Measurements from ENCODE around the gene PRKCH. TPM values are rescaled to one million over a fixed set of nuclear protein-coding genes. Genes with fewer than 3 reads are reported as not detected.

The PRKCH gene
- total and polyA plus RNA-seq, 2 of the 13 experiments (the other 11 are each of a cell fraction or from before 2014, with no cell fraction given), result 0.48 to 1.3 TPM

GRCh38 chr14:61486930-61487495, 165.6 kb downstream of the PRKCH start:
- H3K4me2 ChIP-seq (ENCODE audit: low read depth, low read length), result no peak overlapping the region
- no peak overlapping the region for H3K27ac ChIP-seq (ENCODE audit: extremely low read length, insufficient read depth, low read length)
- in situ Hi-C loops (cut with HindIII; ENCODE audit: extremely low pct_ligation_motif_present, low pct_unique_long_range_greater_than_20kb), result no loop called here
- ChIA-PET POLR2A (no interaction called here), CTCF (ENCODE audit: low intra/inter-chr PET ratio, low total read pairs) (no interaction called here)
- BruUV-seq (replicated peaks), result no TSS peak
- FAIRE-seq (no peak), DNase-seq (ENCODE audit: low spot score) (no peak), ATAC-seq (no peak)
- no peaks in the 10 kb centered on the region for H4K20me1 ChIP-seq (ENCODE audit: insufficient read depth, low read length)
- peaks cover 37% of the 10 kb centered on the region for H3K4me1 ChIP-seq (ENCODE audit: insufficient read depth, low read length)
- WGBS (ENCODE audit: low lambda C conversion rate), result 83% methylated on average over 5 of the region's 5 CpGs
- intact Hi-C loops (cut with micrococcal nuclease; ENCODE audit: unreplicated experiment), result no loop called here
- no peaks in the 10 kb centered on the region for H3K79me2 ChIP-seq (ENCODE audit: insufficient read depth, low read length)
- no peak overlapping the region for H3K9ac ChIP-seq (ENCODE audit: insufficient read depth, low read depth, low read length)
- H2AFZ ChIP-seq (ENCODE audit: low read length), result no peak overlapping the region
- TF ChIP-seq ZMYM3 (CRISPR knock-in tag; IDR thresholded peaks at IDR 0.05) (no peak), CEBPB (IDR thresholded peaks at IDR 0.05; ENCODE audit: borderline replicate concordance, low read depth, low read length) (no peak)
- TF ChIP-seq, protein P1, sequence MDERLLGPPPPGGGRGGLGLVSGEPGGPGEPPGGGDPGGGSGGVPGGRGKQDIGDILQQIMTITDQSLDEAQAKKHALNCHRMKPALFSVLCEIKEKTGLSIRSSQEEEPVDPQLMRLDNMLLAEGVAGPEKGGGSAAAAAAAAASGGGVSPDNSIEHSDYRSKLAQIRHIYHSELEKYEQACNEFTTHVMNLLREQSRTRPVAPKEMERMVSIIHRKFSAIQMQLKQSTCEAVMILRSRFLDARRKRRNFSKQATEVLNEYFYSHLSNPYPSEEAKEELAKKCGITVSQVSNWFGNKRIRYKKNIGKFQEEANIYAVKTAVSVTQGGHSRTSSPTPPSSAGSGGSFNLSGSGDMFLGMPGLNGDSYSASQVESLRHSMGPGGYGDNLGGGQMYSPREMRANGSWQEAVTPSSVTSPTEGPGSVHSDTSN (CRISPR knock-in tag; IDR thresholded peaks at IDR 0.05), result no peak
- no peaks in the 10 kb centered on the region for H3K9me3 ChIP-seq (ENCODE audit: low read length)
- H3K4me3 ChIP-seq (replicated peaks in 1 of 3; ENCODE audit: insufficient read depth in 1 of 3, low read depth in 2 of 3, low read length in 3 of 3), result no peak overlapping the region
- H3K27me3 ChIP-seq (ENCODE audit: control insufficient read depth in 1 of 2, insufficient read depth in 2 of 2, low read length in 2 of 2), result no peaks in the 10 kb centered on the region
- no peaks in the 10 kb centered on the region for H3K36me3 ChIP-seq (replicated peaks in 1 of 2; ENCODE audit: control insufficient read depth in 1 of 2, insufficient read depth in 2 of 2, low read length in 2 of 2)

GRCh38 chr14:61488417-61489401, 167.3 kb downstream of the PRKCH start:
- no peak for ATAC-seq
- no peak for TF ChIP-seq ZNF598 (CRISPR knock-in tag; IDR thresholded peaks at IDR 0.05; ENCODE audit: borderline replicate concordance)
- TF ChIP-seq ZNF564 (CRISPR knock-in tag; IDR thresholded peaks at IDR 0.05), result no peak
- no peak for TF ChIP-seq ZBTB42 (CRISPR knock-in tag; IDR thresholded peaks at IDR 0.05)
- no peak for TF ChIP-seq FOXP1 (IDR thresholded peaks at IDR 0.05)
- peak; percentile 60; the same call in 1 of the 2 replicates for TF ChIP-seq FOXP1 (CRISPR knock-in tag; IDR thresholded peaks at IDR 0.05)
- no peak for TF ChIP-seq RORA (CRISPR knock-in tag; IDR thresholded peaks at IDR 0.05)
- no peak for TF ChIP-seq KLF15 (CRISPR knock-in tag; IDR thresholded peaks at IDR 0.05; ENCODE audit: borderline replicate concordance)
- peak; percentile 30; the same call in 1 of the 2 replicates for TF ChIP-seq PATZ1 (CRISPR knock-in tag; IDR thresholded peaks at IDR 0.05)
- no peak for TF ChIP-seq ZBTB37 (CRISPR knock-in tag; IDR thresholded peaks at IDR 0.05)

More at GRCh38 chr14:61488417-61489401, 167.3 kb downstream of the PRKCH start:
- Histone ChIP-seq H3K9ac (ENCODE audit: insufficient read depth, low read depth, low read length) (0 out of 2 replicates have a peak overlapping the region, but pooled peaks have one; percentile 14), H3K27ac (ENCODE audit: extremely low read length, insufficient read depth, low read length) (no peak overlapping the region), H3K36me3 (replicated peaks in 1 of 2; ENCODE audit: control insufficient read depth in 1 of 2, insufficient read depth in 2 of 2, low read length in 2 of 2) (no peaks in the 10 kb centered on the region), H3K27me3 (ENCODE audit: control insufficient read depth in 1 of 2, insufficient read depth in 2 of 2, low read length in 2 of 2) (no peaks in the 10 kb centered on the region), H2AFZ (ENCODE audit: low read length) (peak overlapping the region; percentile 46), H3K79me2 (ENCODE audit: insufficient read depth, low read length) (no peaks in the 10 kb centered on the region), H3K4me2 (ENCODE audit: low read depth, low read length) (peak overlapping the region; percentile 55), H3K4me1 (ENCODE audit: insufficient read depth, low read length) (peaks cover 52% of the 10 kb centered on the region), H3K9me3 (ENCODE audit: low read length) (no peaks in the 10 kb centered on the region), H4K20me1 (ENCODE audit: insufficient read depth, low read length) (no peaks in the 10 kb centered on the region), H3K4me3 (replicated peaks in 1 of 3; ENCODE audit: insufficient read depth in 1 of 3, low read depth in 2 of 3, low read length in 3 of 3) (peak overlapping the region in 1 of 3 experiments; percentile 2; a peak in 1 of 6 replicates)
- intact Hi-C loops (cut with micrococcal nuclease; ENCODE audit: unreplicated experiment), result no loop called here
- ChIA-PET POLR2A (interaction anchor here (2.2 to 3.7 kb wide), 2 partner anchors 71 to 274 kb away, joined by 4 to 18 read pairs; partner anchors contain the start of gene SNAPC1), CTCF (ENCODE audit: low intra/inter-chr PET ratio, low total read pairs) (no interaction called here)
- no TSS peak for BruUV-seq (replicated peaks)
- in situ Hi-C loops (cut with HindIII; ENCODE audit: extremely low pct_ligation_motif_present, low pct_unique_long_range_greater_than_20kb), result no loop called here
- no peak for DNase-seq (ENCODE audit: low spot score)
- WGBS (ENCODE audit: low lambda C conversion rate), result 76% methylated on average over 4 of the region's 4 CpGs
- FAIRE-seq, result no peak
